Loucy (cell line): ENCODE results near the gene KIF12.

Source experiments
- CTCF ChIP-seq: fragments of 200-600 bp; sonication (generic); conservative IDR thresholded peaks from 2 replicates; pipeline ENCODE4 v1.5.1; 2014; ENCODE audit warnings: mild to moderate bottlenecking, antibody characterized with exemption, low read length
- EZH2phosphoT487 ChIP-seq: fragments of 200-600 bp; IDR thresholded peaks from 2 replicates; pipeline ENCODE4 v1.6.1; 2018; ENCODE audit warnings: antibody characterized with exemption, mild to moderate bottlenecking, moderate library complexity, borderline replicate concordance

- TF ChIP-seq CTCF, result no peak
- TF ChIP-seq EZH2phosphoT487, result no peak
Measured at GRCh38 chr9:114109124-114109523, 10.0 kb upstream of the KIF12 start.
